Cardiac muscle cell (in vitro differentiated cells and primary cell): ENCODE results near the gene CPB1. TPM values are rescaled to one million over a fixed set of nuclear protein-coding genes. Genes with fewer than 3 reads are reported as not detected.

ENCODE experiments used
- DNase-seq, 2 donors: peaks; one replicate each; pipeline versions ENCODE4 v3.0.0 to v3.0.0-alpha.2; 2010 to 2017; ENCODE audit warnings: low read depth in 1 of 2, low spot score in 1 of 2
- H3K27ac ChIP-seq: fragments of 200-600 bp; sonication (generic); 2 replicates; pipeline ENCODE4 v1.5.1; 2016
- H3K27me3 ChIP-seq: fragments of 200-600 bp; sonication (generic); 2 replicates; pipeline ENCODE4 v1.6.0; 2016; ENCODE audit warnings: control low read depth
- H3K36me3 ChIP-seq: fragments of 200-600 bp; sonication (generic); 2 replicates; pipeline ENCODE4 v1.5.1; 2016; ENCODE audit warnings: control low read depth
- H3K4me1 ChIP-seq: fragments of 200-600 bp; sonication (generic); 2 replicates; pipeline ENCODE4 v1.8.1; 2017; ENCODE audit warnings: low read depth, mild to moderate bottlenecking, mixed run types
- H3K4me3 ChIP-seq: fragments of 200-600 bp; sonication (generic); 2 replicates; pipeline ENCODE4 v1.5.1; 2016; ENCODE audit warnings: mild to moderate bottlenecking
- H3K9me3 ChIP-seq: fragments of 200-600 bp; sonication (generic); 2 replicates; pipeline ENCODE4 v1.5.1; 2017; ENCODE audit warnings: low read depth, mild to moderate bottlenecking, control low read depth
- CTCF ChIP-seq: IDR thresholded peaks from 2 replicates; pipeline ENCODE4 v1.5.1; 2012; ENCODE audit warnings: low read depth, mild to moderate bottlenecking, low read length
- polyA plus RNA-seq: library from polyadenylated mRNA; unstranded; fragments of >200 nt; fragmentation: Nextera tagmentation; extraction: Ambion mirVana; gene quantifications from 2 replicates; pipeline ENCODE4 v1.2.1, GENCODE V29; 2016
- total RNA-seq: library from RNA; depleted of rRNA; stranded (reverse); fragments of >200 nt; gene quantifications from 2 replicates; pipeline ENCODE4 v1.2.3, GENCODE V29; 2016

Gene CPB1
- total and polyA plus RNA-seq, 2 experiments from 2014 or later: not detected

GRCh38 chr3:148790851-148791735 lies 36.5 kb upstream of the CPB1 start:
- DNase-seq: peak in 1 of 2 donors; percentile 18
- H3K4me3 ChIP-seq: no peak overlapping the region
- H3K36me3 ChIP-seq: no peaks in the 10 kb centered on the region
- H3K4me1 ChIP-seq: no peaks in the 10 kb centered on the region
- H3K27ac ChIP-seq: no peak overlapping the region
- no peak for TF ChIP-seq CTCF
- H3K9me3 ChIP-seq: no peaks in the 10 kb centered on the region
- no peaks in the 10 kb centered on the region for H3K27me3 ChIP-seq

GRCh38 chr3:148791920-148792319 lies 35.7 kb upstream of the CPB1 start:
- no peak for DNase-seq
- H3K27me3 ChIP-seq: no peaks in the 10 kb centered on the region
- H3K4me1 ChIP-seq: no peaks in the 10 kb centered on the region
- no peak for TF ChIP-seq CTCF
- no peaks in the 10 kb centered on the region for H3K9me3 ChIP-seq
- H3K36me3 ChIP-seq: no peaks in the 10 kb centered on the region
- H3K4me3 ChIP-seq: no peak overlapping the region
- H3K27ac ChIP-seq: no peak overlapping the region

GRCh38 chr3:148792516-148792915 lies 35.1 kb upstream of the CPB1 start:
- no peak for DNase-seq
- H3K36me3 ChIP-seq: no peaks in the 10 kb centered on the region
- no peaks in the 10 kb centered on the region for H3K27me3 ChIP-seq
- H3K4me1 ChIP-seq: no peaks in the 10 kb centered on the region
- no peak for TF ChIP-seq CTCF
- H3K9me3 ChIP-seq: no peaks in the 10 kb centered on the region
- H3K4me3 ChIP-seq: no peak overlapping the region
- H3K27ac ChIP-seq: no peak overlapping the region

- H3K36me3 ChIP-seq: no peaks in the 10 kb centered on the region
- no peak overlapping the region for H3K27ac ChIP-seq
- TF ChIP-seq CTCF: no peak
- DNase-seq: no peak
- no peak overlapping the region for H3K4me3 ChIP-seq
- no peaks in the 10 kb centered on the region for H3K27me3 ChIP-seq
- H3K9me3 ChIP-seq: no peaks in the 10 kb centered on the region
- no peaks in the 10 kb centered on the region for H3K4me1 ChIP-seq
Measured at GRCh38 chr3:148796799-148797198, 30.8 kb upstream of the CPB1 start.

- H3K27me3 ChIP-seq: no peaks in the 10 kb centered on the region
- no peak for TF ChIP-seq CTCF
- H3K4me3 ChIP-seq: no peak overlapping the region
- DNase-seq: no peak
- no peaks in the 10 kb centered on the region for H3K4me1 ChIP-seq
- H3K36me3 ChIP-seq: no peaks in the 10 kb centered on the region
- H3K27ac ChIP-seq: no peak overlapping the region
- H3K9me3 ChIP-seq: no peaks in the 10 kb centered on the region
Measured at GRCh38 chr3:148797795-148798194, 29.8 kb upstream of the CPB1 start.
